Ishikawa (cell line): Measurements from ENCODE around the gene BORCS8.

Experiments used
- CEBPB ChIP-seq: IDR thresholded peaks from 2 replicates; pipeline ENCODE4 v1.6.1; 2012
- CREB1 ChIP-seq: IDR thresholded peaks from 2 replicates; pipeline ENCODE4 v1.6.1; 2012; ENCODE audit warnings: low read depth
- EGR1 ChIP-seq: IDR thresholded peaks from 2 replicates; pipeline ENCODE4 v1.6.1; 2012
- EP300 ChIP-seq: IDR thresholded peaks from 2 replicates; pipeline ENCODE4 v1.6.1; 2012; ENCODE audit warnings: borderline replicate concordance
- FOXM1 ChIP-seq: IDR thresholded peaks from 2 replicates; pipeline ENCODE4 v1.6.1; 2012; ENCODE audit warnings: low read depth, borderline replicate concordance
- NFIC ChIP-seq: IDR thresholded peaks from 2 replicates; pipeline ENCODE4 v1.6.1; 2012
- RAD21 ChIP-seq: IDR thresholded peaks from 2 replicates; pipeline ENCODE4 v1.6.1; 2012; ENCODE audit warnings: low read depth
- TAF1 ChIP-seq: IDR thresholded peaks from 2 replicates; pipeline ENCODE4 v1.6.1; 2012; ENCODE audit warnings: low read depth, mild to moderate bottlenecking
- TCF12 ChIP-seq: IDR thresholded peaks from 2 replicates; pipeline ENCODE4 v1.6.1; 2012; ENCODE audit warnings: low read depth
- TEAD4 ChIP-seq: IDR thresholded peaks from 2 replicates; pipeline ENCODE4 v1.6.1; 2012
- USF1 ChIP-seq: IDR thresholded peaks from 2 replicates; pipeline ENCODE4 v1.6.1; 2012
- YY1 ChIP-seq: IDR thresholded peaks from 2 replicates; pipeline ENCODE4 v1.6.1; 2012; ENCODE audit warnings: low read depth
- ZBTB7A ChIP-seq: IDR thresholded peaks from 2 replicates; pipeline ENCODE4 v1.6.1; 2012; ENCODE audit warnings: low read depth
- TF ChIP-seq, protein P1 (sequence below): IDR thresholded peaks from 2 replicates; pipeline ENCODE4 v1.6.1; 2012; ENCODE audit warnings: low read depth, mild to moderate bottlenecking
- TF ChIP-seq, protein P2 (sequence below): IDR thresholded peaks from 2 replicates; pipeline ENCODE4 v1.6.1; 2012

Gene BORCS8

DNA sequence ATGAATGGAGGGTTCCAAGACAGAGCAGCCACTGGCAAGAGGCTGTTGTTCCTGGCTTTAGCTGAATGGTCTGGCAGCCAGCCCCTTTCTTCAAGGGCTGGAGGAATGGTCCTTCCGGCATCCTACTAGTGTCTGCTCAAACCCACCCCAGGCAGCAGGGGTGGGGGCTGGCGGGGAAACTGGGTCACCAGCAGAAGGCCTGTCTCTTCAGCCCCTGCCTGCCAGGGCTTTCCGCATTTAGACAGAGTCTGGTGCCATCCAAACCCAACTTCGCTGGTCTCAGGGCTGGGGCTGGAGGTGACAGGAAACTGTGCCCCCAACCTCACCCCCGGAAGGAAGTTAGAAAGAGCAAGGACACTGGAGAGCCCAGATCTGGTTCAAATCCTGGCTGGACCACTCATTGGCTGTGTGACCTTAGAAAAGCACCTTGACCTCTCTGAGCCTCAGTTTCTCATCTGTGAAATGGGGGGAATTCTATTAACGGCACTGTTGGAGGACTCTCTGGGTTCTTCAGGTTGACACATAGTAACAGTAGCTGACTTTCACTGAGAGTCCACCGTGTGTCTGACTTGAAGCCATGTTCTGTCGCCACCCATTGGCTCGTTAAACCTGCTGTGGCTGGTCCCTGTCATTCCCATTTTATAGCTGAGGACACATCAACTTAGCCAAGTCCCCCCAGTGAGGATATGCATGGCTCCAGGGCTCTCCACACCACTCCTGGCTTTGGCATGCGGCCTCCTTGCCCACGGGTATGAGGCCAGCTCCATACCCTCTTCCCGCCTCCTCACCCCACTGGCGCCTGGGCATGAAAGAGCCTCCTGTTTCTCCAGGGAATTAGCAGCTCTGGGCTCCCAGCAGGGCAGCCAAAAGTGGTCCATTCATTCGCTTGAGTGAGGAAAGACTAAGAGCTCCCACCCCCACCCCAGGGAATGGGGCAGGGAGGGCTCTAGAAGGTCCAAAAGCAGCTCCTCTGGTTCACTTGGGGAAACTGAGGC lies 13.8 kb upstream of the BORCS8 start:
- no peak for TF ChIP-seq CEBPB
- no peak for TF ChIP-seq EP300
- TF ChIP-seq YY1 = no peak
- no peak for TF ChIP-seq TEAD4
- TF ChIP-seq USF1 = no peak
- no peak for TF ChIP-seq ZBTB7A

GRCh38 chr19:19204181-19204580 lies 12.2 kb upstream of the BORCS8 start:
- TF ChIP-seq USF1 (no peak), EP300 (no peak), CREB1 (no peak), NFIC (no peak), ZBTB7A (no peak), FOXM1 (no peak), TEAD4 (no peak), EGR1 (no peak), CEBPB (no peak), RAD21 (no peak)
- TF ChIP-seq, protein P1, sequence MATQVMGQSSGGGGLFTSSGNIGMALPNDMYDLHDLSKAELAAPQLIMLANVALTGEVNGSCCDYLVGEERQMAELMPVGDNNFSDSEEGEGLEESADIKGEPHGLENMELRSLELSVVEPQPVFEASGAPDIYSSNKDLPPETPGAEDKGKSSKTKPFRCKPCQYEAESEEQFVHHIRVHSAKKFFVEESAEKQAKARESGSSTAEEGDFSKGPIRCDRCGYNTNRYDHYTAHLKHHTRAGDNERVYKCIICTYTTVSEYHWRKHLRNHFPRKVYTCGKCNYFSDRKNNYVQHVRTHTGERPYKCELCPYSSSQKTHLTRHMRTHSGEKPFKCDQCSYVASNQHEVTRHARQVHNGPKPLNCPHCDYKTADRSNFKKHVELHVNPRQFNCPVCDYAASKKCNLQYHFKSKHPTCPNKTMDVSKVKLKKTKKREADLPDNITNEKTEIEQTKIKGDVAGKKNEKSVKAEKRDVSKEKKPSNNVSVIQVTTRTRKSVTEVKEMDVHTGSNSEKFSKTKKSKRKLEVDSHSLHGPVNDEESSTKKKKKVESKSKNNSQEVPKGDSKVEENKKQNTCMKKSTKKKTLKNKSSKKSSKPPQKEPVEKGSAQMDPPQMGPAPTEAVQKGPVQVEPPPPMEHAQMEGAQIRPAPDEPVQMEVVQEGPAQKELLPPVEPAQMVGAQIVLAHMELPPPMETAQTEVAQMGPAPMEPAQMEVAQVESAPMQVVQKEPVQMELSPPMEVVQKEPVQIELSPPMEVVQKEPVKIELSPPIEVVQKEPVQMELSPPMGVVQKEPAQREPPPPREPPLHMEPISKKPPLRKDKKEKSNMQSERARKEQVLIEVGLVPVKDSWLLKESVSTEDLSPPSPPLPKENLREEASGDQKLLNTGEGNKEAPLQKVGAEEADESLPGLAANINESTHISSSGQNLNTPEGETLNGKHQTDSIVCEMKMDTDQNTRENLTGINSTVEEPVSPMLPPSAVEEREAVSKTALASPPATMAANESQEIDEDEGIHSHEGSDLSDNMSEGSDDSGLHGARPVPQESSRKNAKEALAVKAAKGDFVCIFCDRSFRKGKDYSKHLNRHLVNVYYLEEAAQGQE = no peak

GRCh38 chr19:19203012-19203856 lies 11.3 kb upstream of the BORCS8 start, which contains the start of gene NR2C2AP:
Gene NR2C2AP, minus strand, starts transcription at chr19:19203414. Its CDS starts 354 bp downstream, at chr19:19203060.
- TF ChIP-seq, protein P2, sequence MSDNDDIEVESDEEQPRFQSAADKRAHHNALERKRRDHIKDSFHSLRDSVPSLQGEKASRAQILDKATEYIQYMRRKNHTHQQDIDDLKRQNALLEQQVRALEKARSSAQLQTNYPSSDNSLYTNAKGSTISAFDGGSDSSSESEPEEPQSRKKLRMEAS = peak; percentile 93
- TF ChIP-seq TCF12 (peak; percentile 21; the same call in 1 of the 2 replicates), TAF1 (no peak; the same call in 1 of the 2 replicates), EP300 (0 out of 2 replicates have a peak, but pooled peaks have one; percentile 23)

DNA sequence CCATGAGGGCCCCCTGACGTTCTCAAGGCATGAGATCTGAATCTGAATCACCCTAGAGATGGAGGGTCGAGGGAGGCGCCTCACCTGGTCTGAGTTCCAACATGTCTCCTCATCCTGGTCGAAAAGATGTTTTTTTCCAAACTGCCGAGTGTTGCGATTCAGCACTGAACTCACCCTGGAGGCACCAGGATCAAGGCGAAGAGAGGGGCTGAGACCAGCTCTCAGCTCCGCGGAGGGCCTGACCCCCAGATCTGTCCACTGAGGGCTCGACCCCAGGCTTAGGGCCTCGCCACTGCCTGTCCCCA lies 10.7 kb upstream of the BORCS8 start:
- no peak for TF ChIP-seq EP300

DNA sequence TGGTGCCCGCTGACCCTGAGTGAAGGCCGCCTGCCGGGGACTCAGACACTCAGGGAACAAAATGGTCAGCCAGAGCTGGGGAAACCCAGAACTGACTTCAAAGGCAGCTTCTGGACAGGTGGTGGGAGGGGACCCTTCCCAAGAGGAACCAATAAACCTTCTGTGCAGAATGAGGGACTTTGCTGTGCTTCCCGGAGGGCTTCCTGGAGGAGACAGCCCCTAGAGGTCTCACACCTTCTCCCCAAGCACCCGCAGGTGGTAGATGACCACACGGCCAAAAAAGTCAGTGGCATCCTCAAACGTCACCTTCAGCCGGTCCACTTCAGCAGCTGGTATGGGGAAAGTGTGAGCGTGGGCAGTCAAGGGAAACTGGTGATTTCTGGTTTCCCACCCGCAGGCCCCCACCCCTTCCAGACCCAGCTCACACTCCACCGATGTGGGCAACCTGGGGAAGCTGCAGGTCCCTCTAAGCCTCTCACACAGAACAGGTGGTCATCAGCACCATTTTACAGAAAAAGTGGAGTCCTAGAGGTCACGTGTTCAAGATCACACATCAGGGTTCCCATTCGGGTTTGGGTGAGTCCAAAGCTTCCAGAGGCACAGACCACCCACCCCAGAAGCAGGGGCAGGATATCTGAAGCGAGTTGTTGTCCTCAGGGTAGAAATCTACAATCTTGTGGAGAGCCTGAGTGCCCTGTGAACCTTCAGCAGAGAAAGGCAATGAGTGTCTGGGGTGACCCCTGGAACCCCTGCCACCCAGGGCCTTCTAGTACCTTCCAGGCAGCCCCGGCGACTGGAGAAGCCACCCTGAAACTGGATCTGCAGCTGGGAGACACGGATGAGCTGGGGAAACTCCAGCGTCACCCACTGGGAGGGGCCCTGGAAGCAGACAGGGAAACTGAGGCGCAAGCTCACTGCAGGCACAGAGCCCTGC lies 10.0 kb upstream of the BORCS8 start:
- TF ChIP-seq TEAD4 (no peak), RAD21 (no peak), TCF12 (no peak), EP300 (no peak), YY1 (no peak)
- TF ChIP-seq, protein P1 = no peak

- TF ChIP-seq, protein P2 = no peak
Observed at GRCh38 chr19:19193926-19194325, 2.0 kb upstream of the BORCS8 start.
